Liver (tissue), 3 donors: Measurements from ENCODE around the gene MYF5.

Experiments used
- RAD21 ChIP-seq, 2 donors: IDR thresholded peaks; 2 replicates each; pipeline ENCODE4 v1.6.1; 2016; ENCODE audit warnings: antibody characterized with exemption in 2 of 2, mild to moderate bottlenecking in 2 of 2
- RXRA ChIP-seq, 2 donors: IDR thresholded peaks; 2 replicates each; pipeline ENCODE4 v1.6.1; 2017 to 2018; ENCODE audit warnings: antibody characterized with exemption in 2 of 2, mild to moderate bottlenecking in 1 of 2
- TF ChIP-seq, protein P1 (sequence below): IDR thresholded peaks from 2 replicates; pipeline ENCODE4 v1.6.1; 2016; ENCODE audit warnings: antibody characterized with exemption, mild to moderate bottlenecking
- TF ChIP-seq, protein P2 (sequence below): fragments of 150-350 bp; IDR thresholded peaks from 2 replicates; pipeline ENCODE4 v1.5.1; 2017; ENCODE audit warnings: improper control_type of control experiment, low read depth, low read length; ENCODE audit not compliant: missing input control
- TF ChIP-seq, protein P3 (sequence below): IDR thresholded peaks from 2 replicates; pipeline ENCODE4 v1.6.1; 2016; ENCODE audit warnings: antibody characterized with exemption
- donor health status: healthy.
- donor health status: healthy.

DNA sequence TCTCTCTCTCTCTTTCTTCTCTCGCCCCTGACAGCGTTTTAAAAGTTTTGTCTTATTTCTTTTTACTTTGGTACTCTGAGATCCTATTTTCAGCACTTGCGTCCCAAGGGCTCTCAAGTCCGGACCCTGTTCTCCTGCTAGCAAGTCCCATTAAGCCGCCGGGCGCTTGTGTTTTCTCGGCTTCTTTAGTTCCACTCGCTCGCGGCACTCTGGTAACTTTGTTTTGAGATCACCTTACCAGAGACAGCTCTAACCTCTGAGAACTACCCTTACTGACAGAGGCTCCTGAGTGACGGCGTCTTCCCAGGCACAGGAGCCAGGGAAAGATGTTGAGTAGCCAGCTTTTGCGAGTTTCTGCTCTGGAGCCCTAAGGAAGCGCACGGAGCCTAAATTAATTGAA, 2.7 kb upstream of the MYF5 start:
- TF ChIP-seq, protein P1, sequence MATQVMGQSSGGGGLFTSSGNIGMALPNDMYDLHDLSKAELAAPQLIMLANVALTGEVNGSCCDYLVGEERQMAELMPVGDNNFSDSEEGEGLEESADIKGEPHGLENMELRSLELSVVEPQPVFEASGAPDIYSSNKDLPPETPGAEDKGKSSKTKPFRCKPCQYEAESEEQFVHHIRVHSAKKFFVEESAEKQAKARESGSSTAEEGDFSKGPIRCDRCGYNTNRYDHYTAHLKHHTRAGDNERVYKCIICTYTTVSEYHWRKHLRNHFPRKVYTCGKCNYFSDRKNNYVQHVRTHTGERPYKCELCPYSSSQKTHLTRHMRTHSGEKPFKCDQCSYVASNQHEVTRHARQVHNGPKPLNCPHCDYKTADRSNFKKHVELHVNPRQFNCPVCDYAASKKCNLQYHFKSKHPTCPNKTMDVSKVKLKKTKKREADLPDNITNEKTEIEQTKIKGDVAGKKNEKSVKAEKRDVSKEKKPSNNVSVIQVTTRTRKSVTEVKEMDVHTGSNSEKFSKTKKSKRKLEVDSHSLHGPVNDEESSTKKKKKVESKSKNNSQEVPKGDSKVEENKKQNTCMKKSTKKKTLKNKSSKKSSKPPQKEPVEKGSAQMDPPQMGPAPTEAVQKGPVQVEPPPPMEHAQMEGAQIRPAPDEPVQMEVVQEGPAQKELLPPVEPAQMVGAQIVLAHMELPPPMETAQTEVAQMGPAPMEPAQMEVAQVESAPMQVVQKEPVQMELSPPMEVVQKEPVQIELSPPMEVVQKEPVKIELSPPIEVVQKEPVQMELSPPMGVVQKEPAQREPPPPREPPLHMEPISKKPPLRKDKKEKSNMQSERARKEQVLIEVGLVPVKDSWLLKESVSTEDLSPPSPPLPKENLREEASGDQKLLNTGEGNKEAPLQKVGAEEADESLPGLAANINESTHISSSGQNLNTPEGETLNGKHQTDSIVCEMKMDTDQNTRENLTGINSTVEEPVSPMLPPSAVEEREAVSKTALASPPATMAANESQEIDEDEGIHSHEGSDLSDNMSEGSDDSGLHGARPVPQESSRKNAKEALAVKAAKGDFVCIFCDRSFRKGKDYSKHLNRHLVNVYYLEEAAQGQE = no peak
- no peak for TF ChIP-seq RXRA (IDR thresholded peaks at IDR 0.05)
- TF ChIP-seq, protein P2, sequence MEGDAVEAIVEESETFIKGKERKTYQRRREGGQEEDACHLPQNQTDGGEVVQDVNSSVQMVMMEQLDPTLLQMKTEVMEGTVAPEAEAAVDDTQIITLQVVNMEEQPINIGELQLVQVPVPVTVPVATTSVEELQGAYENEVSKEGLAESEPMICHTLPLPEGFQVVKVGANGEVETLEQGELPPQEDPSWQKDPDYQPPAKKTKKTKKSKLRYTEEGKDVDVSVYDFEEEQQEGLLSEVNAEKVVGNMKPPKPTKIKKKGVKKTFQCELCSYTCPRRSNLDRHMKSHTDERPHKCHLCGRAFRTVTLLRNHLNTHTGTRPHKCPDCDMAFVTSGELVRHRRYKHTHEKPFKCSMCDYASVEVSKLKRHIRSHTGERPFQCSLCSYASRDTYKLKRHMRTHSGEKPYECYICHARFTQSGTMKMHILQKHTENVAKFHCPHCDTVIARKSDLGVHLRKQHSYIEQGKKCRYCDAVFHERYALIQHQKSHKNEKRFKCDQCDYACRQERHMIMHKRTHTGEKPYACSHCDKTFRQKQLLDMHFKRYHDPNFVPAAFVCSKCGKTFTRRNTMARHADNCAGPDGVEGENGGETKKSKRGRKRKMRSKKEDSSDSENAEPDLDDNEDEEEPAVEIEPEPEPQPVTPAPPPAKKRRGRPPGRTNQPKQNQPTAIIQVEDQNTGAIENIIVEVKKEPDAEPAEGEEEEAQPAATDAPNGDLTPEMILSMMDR = no peak
- no peak for TF ChIP-seq RAD21 (IDR thresholded peaks at IDR 0.05)
- TF ChIP-seq, protein P3, sequence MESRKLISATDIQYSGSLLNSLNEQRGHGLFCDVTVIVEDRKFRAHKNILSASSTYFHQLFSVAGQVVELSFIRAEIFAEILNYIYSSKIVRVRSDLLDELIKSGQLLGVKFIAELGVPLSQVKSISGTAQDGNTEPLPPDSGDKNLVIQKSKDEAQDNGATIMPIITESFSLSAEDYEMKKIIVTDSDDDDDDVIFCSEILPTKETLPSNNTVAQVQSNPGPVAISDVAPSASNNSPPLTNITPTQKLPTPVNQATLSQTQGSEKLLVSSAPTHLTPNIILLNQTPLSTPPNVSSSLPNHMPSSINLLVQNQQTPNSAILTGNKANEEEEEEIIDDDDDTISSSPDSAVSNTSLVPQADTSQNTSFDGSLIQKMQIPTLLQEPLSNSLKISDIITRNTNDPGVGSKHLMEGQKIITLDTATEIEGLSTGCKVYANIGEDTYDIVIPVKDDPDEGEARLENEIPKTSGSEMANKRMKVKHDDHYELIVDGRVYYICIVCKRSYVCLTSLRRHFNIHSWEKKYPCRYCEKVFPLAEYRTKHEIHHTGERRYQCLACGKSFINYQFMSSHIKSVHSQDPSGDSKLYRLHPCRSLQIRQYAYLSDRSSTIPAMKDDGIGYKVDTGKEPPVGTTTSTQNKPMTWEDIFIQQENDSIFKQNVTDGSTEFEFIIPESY = no peak
